Stimulated activated CD8-positive, alpha-beta memory T cell treated with anti-CD3 and anti-CD28 coated beads, Interleukin-12 subunit alpha, Interleukin-12 subunit beta, amount 100 ng/mL, for 4 hours (primary cell): ENCODE results near the gene TBC1D3I.

Source experiments
- DNase-seq: peaks from one replicate; pipeline ENCODE4 v3.0.0-alpha.2; 2020; ENCODE audit warnings: low read depth

Gene TBC1D3I

GRCh38 chr17:36205637-36206485 lies 58.5 kb downstream of the TBC1D3I start:
- no peak for DNase-seq

- no peak for DNase-seq
These were observed 59.5 kb downstream of the TBC1D3I start for GRCh38 chr17:36204724-36205500.
